ENCODE data around the gene GIGYF2.

The GIGYF2 gene

GRCh38 chr2:232878855-232879617 is 181.9 kb downstream of the GIGYF2 start:
- Histone ChIP-seq H3K4me1 (ENCODE audit: control insufficient read depth, insufficient read depth, low read length) (no peaks in the 10 kb centered on the region), H3K9ac (ENCODE audit: low read depth, low read length) (no peak overlapping the region), H3K9me3 (ENCODE audit: control insufficient read depth, insufficient read depth, low read length) (no peaks in the 10 kb centered on the region), H3K36me3 (ENCODE audit: control insufficient read depth, insufficient read depth, low read length) (no peaks in the 10 kb centered on the region), H3K27me3 (ENCODE audit: control insufficient read depth, insufficient read depth, low read length) (peaks cover 24% of the 10 kb centered on the region), H3K4me3 (ENCODE audit: low read depth, low read length) (no peak overlapping the region)

GRCh38 chr2:232879618-232880494 is 182.7 kb downstream of the GIGYF2 start:
- no peaks in the 10 kb centered on the region for H3K36me3 ChIP-seq (ENCODE audit: control insufficient read depth, insufficient read depth, low read length)
- H3K27me3 ChIP-seq (ENCODE audit: control insufficient read depth, insufficient read depth, low read length), result peaks cover 24% of the 10 kb centered on the region
- H3K9ac ChIP-seq (ENCODE audit: low read depth, low read length), result no peak overlapping the region
- H3K9me3 ChIP-seq (ENCODE audit: control insufficient read depth, insufficient read depth, low read length), result no peaks in the 10 kb centered on the region
- no peaks in the 10 kb centered on the region for H3K4me1 ChIP-seq (ENCODE audit: control insufficient read depth, insufficient read depth, low read length)
- H3K4me3 ChIP-seq (ENCODE audit: low read depth, low read length), result no peak overlapping the region

- Histone ChIP-seq H3K9ac (ENCODE audit: low read depth, low read length) (no peak overlapping the region), H3K4me3 (ENCODE audit: low read depth, low read length) (no peak overlapping the region), H3K4me1 (ENCODE audit: control insufficient read depth, insufficient read depth, low read length) (no peaks in the 10 kb centered on the region), H3K9me3 (ENCODE audit: control insufficient read depth, insufficient read depth, low read length) (no peaks in the 10 kb centered on the region), H3K36me3 (ENCODE audit: control insufficient read depth, insufficient read depth, low read length) (no peaks in the 10 kb centered on the region), H3K27me3 (ENCODE audit: control insufficient read depth, insufficient read depth, low read length) (peaks cover 15% of the 10 kb centered on the region)
These were observed 183.7 kb downstream of the GIGYF2 start for GRCh38 chr2:232880764-232881351.

DNA sequence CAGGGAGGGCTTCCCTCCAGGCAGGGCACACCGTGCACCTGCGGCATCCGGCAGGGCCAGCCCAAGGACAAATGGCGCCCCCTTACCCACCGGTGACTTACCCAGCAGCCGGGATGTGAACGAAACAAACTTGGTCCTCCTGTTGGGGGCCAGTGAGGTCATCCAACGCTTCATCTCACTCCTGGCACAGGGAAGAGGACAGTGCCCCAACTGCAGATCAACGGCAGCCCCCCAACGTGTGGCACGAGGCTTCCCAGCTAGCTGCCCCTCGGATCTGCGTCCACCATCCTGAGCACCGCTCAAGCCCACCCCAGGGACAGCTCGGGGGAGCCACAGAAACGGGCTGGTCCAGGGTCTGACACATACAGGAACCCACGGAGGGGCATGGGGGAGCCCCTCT is 185.0 kb downstream of the GIGYF2 start:
- H3K36me3 ChIP-seq (ENCODE audit: control insufficient read depth, insufficient read depth, low read length), result peaks cover 2% of the 10 kb centered on the region
- H3K27me3 ChIP-seq (ENCODE audit: control insufficient read depth, insufficient read depth, low read length), result peaks cover 13% of the 10 kb centered on the region
- H3K9ac ChIP-seq (ENCODE audit: low read depth, low read length), result no peak overlapping the region
- H3K9me3 ChIP-seq (ENCODE audit: control insufficient read depth, insufficient read depth, low read length), result no peaks in the 10 kb centered on the region
- H3K4me1 ChIP-seq (ENCODE audit: control insufficient read depth, insufficient read depth, low read length), result no peaks in the 10 kb centered on the region
- no peak overlapping the region for H3K4me3 ChIP-seq (ENCODE audit: low read depth, low read length)

- no peak overlapping the region for H3K4me3 ChIP-seq (ENCODE audit: low read depth, low read length)
- no peaks in the 10 kb centered on the region for H3K9me3 ChIP-seq (ENCODE audit: control insufficient read depth, insufficient read depth, low read length)
- no peak overlapping the region for H3K9ac ChIP-seq (ENCODE audit: low read depth, low read length)
- H3K36me3 ChIP-seq (ENCODE audit: control insufficient read depth, insufficient read depth, low read length), result peaks cover 2% of the 10 kb centered on the region
- H3K4me1 ChIP-seq (ENCODE audit: control insufficient read depth, insufficient read depth, low read length), result no peaks in the 10 kb centered on the region
- peaks cover 8% of the 10 kb centered on the region for H3K27me3 ChIP-seq (ENCODE audit: control insufficient read depth, insufficient read depth, low read length)
These were observed 185.5 kb downstream of the GIGYF2 start for GRCh38 chr2:232882505-232883115.

GRCh38 chr2:232883116-232883721 is 186.1 kb downstream of the GIGYF2 start:
- H3K9me3 ChIP-seq (ENCODE audit: control insufficient read depth, insufficient read depth, low read length), result no peaks in the 10 kb centered on the region
- no peaks in the 10 kb centered on the region for H3K4me1 ChIP-seq (ENCODE audit: control insufficient read depth, insufficient read depth, low read length)
- peaks cover 2% of the 10 kb centered on the region for H3K27me3 ChIP-seq (ENCODE audit: control insufficient read depth, insufficient read depth, low read length)
- H3K9ac ChIP-seq (ENCODE audit: low read depth, low read length), result no peak overlapping the region
- peaks cover 2% of the 10 kb centered on the region for H3K36me3 ChIP-seq (ENCODE audit: control insufficient read depth, insufficient read depth, low read length)
- H3K4me3 ChIP-seq (ENCODE audit: low read depth, low read length), result no peak overlapping the region

- no peak overlapping the region for H3K9ac ChIP-seq (ENCODE audit: low read depth, low read length)
- peaks cover 2% of the 10 kb centered on the region for H3K36me3 ChIP-seq (ENCODE audit: control insufficient read depth, insufficient read depth, low read length)
- H3K4me3 ChIP-seq (ENCODE audit: low read depth, low read length), result no peak overlapping the region
- H3K27me3 ChIP-seq (ENCODE audit: control insufficient read depth, insufficient read depth, low read length), result no peaks in the 10 kb centered on the region
- no peaks in the 10 kb centered on the region for H3K9me3 ChIP-seq (ENCODE audit: control insufficient read depth, insufficient read depth, low read length)
- H3K4me1 ChIP-seq (ENCODE audit: control insufficient read depth, insufficient read depth, low read length), result no peaks in the 10 kb centered on the region
These were observed 186.9 kb downstream of the GIGYF2 start for GRCh38 chr2:232884001-232884421.

DNA sequence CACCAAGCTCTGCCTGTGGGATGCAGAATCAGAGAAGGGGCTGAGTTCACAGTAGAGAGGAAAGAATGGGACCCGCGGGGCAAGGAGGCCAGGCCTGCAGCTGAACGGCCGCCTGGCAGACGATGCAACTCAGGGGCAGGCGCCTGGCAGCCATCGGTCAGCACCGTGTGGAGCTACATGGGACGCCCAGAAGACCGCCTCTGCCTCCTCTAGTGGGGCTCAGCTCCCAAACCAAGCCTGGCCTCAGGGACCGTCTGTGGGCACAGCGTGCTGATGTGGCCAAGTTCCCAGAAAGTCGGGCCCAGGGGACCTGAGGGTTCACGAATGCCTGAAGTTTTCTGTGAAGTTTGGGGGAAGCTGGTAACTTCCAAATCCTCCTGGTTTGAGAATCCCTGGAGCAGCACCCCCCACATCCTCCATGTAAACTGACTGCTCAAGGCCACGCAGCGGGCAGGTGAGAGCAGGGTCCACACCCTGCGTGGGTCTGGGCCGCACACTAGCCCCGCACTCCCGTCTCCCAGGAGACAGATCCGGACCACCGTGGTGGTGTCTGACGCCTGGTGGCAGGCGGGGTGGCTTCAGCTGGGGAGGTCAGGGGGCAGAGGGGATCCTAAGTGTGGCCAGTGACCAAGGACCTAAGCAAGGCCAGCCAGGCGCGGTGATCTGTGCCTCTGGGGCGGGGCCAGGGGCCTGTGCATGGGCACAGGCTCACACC is 187.6 kb downstream of the GIGYF2 start:
- H3K4me3 ChIP-seq (ENCODE audit: low read depth, low read length), result no peak overlapping the region
- H3K9me3 ChIP-seq (ENCODE audit: control insufficient read depth, insufficient read depth, low read length), result no peaks in the 10 kb centered on the region
- no peaks in the 10 kb centered on the region for H3K4me1 ChIP-seq (ENCODE audit: control insufficient read depth, insufficient read depth, low read length)
- H3K27me3 ChIP-seq (ENCODE audit: control insufficient read depth, insufficient read depth, low read length), result no peaks in the 10 kb centered on the region
- H3K36me3 ChIP-seq (ENCODE audit: control insufficient read depth, insufficient read depth, low read length), result peaks cover 2% of the 10 kb centered on the region
- H3K9ac ChIP-seq (ENCODE audit: low read depth, low read length), result no peak overlapping the region

- Histone ChIP-seq H3K4me1 (ENCODE audit: control insufficient read depth, insufficient read depth, low read length) (no peaks in the 10 kb centered on the region), H3K4me3 (ENCODE audit: low read depth, low read length) (no peak overlapping the region), H3K36me3 (ENCODE audit: control insufficient read depth, insufficient read depth, low read length) (peaks cover 2% of the 10 kb centered on the region), H3K9me3 (ENCODE audit: control insufficient read depth, insufficient read depth, low read length) (no peaks in the 10 kb centered on the region), H3K27me3 (ENCODE audit: control insufficient read depth, insufficient read depth, low read length) (no peaks in the 10 kb centered on the region), H3K9ac (ENCODE audit: low read depth, low read length) (no peak overlapping the region)
These were observed 188.3 kb downstream of the GIGYF2 start for GRCh38 chr2:232885264-232885961.

GRCh38 chr2:232886176-232886575 is 189.0 kb downstream of the GIGYF2 start:
- Histone ChIP-seq H3K9me3 (ENCODE audit: control insufficient read depth, insufficient read depth, low read length) (no peaks in the 10 kb centered on the region), H3K27me3 (ENCODE audit: control insufficient read depth, insufficient read depth, low read length) (no peaks in the 10 kb centered on the region), H3K4me1 (ENCODE audit: control insufficient read depth, insufficient read depth, low read length) (peaks cover 3% of the 10 kb centered on the region), H3K4me3 (ENCODE audit: low read depth, low read length) (no peak overlapping the region), H3K9ac (ENCODE audit: low read depth, low read length) (no peak overlapping the region), H3K36me3 (ENCODE audit: control insufficient read depth, insufficient read depth, low read length) (peaks cover 2% of the 10 kb centered on the region)
